GDM1 (cell line): ENCODE data around the gene FPGS.
"Not testable (repeated sequence)": the region's sequence is repeated elsewhere in the genome, so short reads cannot be mapped to it uniquely, and the experiment has no call there.

ENCODE experiments used
- DNase-seq: peaks from one replicate; lab custom pipeline; 2025; lab: John Stamatoyannopoulos, UW

The FPGS gene, protein sequence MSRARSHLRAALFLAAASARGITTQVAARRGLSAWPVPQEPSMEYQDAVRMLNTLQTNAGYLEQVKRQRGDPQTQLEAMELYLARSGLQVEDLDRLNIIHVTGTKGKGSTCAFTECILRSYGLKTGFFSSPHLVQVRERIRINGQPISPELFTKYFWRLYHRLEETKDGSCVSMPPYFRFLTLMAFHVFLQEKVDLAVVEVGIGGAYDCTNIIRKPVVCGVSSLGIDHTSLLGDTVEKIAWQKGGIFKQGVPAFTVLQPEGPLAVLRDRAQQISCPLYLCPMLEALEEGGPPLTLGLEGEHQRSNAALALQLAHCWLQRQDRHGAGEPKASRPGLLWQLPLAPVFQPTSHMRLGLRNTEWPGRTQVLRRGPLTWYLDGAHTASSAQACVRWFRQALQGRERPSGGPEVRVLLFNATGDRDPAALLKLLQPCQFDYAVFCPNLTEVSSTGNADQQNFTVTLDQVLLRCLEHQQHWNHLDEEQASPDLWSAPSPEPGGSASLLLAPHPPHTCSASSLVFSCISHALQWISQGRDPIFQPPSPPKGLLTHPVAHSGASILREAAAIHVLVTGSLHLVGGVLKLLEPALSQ

DNA sequence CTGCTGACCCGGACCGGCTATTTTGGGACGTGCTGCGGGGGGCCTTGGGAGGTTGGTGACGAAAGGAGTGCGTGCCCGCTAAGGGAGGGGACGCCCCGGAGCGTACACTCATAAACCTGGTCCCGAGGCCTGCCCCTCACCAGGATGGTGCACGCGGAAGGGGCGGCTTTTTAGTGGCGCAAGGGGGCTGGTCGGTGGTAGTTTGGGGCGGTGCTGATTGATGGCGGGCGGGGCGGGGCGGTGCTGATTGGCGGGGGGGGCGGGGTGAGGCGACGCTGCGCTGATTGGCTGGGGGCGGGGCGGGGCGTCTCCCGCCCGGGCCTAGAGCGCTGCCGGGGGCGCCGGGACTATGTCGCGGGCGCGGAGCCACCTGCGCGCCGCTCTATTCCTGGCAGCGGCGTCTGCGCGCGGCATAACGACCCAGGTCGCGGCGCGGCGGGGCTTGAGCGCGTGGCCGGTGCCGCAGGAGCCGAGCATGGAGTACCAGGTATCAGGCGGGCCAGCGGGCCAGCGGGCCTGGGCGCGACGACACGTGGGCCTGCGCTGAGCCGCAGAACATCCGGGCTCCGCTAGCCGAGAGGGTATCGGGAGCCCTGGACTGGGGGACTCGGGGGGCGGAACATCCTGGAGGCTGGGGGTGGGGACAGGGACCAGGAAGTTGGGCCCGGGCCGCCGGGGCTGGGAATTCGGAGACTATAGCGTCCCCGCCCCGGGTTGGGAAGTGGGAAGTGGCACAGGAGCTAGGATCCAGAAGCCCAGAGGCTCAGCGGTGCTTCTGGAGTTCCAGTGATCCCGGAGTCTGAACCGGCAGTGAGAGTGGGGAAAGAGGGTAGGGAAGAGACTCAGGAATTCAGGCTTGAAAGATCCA, at the start of gene FPGS:
Gene FPGS (plus strand): TSS at position 307 of the 868 bp plus-strand sequence. CDS start 43 bp downstream, at position 350.
- peak; percentile 86 for DNase-seq

DNA sequence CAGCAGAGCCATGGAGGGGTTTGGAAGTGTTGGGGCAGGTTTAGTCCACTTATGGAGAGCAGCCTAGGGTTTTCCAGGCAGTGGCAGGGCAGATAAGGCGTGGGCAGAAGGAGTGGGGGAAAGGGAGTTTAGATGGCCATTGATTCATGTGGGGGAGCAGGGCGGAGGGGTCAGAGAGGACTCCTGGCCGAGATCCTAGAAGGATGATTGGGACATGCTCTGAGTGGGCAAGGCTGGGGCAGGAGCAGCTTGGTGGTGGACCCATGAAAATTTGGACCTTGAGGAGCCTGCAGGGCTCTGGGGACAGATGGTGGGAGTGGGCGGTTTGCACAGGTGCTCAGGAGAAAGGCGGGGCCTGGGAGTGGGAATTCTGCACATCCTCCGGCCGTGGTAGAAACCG, 49.5 kb upstream of the FPGS start:
- DNase-seq = no peak

DNA sequence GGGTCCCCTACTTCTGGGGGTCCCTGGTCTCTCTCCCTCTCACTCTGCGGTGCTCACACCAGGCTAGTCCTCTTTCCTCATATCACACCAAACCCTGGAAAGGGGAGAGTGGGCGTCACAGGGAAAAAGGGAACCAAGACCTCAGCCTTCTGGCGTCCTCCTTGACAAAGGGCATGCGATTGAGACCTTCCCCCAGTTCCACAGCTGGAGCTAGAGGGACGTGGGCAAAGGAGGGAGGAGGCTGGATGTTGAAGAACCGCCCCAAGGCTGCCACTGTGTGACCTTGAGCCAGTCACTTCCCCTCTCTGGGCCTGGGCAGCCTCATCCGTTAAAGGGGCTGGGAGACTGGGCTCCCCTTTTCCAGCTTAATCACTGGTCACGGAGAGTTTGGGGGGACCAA, 49.1 kb upstream of the FPGS start:
- no peak for DNase-seq

DNA sequence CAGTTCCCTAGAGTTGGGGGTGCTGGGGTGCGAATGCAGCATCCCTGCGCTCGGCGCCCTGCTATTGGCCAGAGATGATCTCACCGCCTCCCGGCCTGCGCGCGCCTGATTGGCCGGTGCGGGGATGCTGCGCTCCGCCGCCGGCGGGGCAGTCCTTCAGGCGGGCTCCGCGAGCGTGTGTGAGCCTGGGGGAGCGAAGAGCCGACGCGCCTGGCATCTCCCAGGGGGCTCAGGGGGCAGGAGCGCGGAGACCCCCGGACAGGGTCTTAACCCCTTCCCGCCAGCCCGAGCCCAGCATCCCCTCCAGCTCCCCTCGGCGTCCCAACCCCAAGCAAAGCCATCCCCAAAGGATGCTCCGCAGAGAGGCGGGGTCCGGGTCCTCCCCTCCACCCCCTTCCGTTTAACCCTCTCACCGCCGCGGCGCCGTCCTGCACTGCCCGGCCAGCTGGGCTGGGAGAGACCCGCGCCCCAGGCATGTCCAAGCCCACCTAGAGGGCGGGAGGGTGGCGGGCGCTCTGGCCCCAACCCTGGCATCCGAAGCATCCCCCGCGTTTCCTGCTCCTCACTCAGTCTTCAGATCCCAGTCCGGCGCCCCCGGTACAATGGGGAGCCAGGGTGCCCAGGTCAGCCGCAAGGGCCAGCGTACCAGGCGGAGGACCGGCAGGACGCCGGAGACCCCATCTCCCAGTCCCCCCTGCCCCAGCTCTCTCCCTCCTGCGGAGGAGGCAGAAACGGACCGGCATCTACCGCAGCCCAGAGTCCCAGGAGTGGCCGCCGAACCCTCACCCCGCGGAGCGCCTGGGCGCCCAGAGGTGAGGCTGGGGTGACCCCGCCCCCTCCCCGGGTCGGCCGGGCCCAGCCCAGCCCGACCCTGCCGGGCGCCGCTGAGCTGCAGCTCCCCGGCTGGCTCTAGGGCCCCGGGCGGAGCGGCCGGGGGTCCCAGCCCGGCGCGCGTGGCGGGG, 48.3 kb upstream of the FPGS start:
- DNase-seq = no peak

DNA sequence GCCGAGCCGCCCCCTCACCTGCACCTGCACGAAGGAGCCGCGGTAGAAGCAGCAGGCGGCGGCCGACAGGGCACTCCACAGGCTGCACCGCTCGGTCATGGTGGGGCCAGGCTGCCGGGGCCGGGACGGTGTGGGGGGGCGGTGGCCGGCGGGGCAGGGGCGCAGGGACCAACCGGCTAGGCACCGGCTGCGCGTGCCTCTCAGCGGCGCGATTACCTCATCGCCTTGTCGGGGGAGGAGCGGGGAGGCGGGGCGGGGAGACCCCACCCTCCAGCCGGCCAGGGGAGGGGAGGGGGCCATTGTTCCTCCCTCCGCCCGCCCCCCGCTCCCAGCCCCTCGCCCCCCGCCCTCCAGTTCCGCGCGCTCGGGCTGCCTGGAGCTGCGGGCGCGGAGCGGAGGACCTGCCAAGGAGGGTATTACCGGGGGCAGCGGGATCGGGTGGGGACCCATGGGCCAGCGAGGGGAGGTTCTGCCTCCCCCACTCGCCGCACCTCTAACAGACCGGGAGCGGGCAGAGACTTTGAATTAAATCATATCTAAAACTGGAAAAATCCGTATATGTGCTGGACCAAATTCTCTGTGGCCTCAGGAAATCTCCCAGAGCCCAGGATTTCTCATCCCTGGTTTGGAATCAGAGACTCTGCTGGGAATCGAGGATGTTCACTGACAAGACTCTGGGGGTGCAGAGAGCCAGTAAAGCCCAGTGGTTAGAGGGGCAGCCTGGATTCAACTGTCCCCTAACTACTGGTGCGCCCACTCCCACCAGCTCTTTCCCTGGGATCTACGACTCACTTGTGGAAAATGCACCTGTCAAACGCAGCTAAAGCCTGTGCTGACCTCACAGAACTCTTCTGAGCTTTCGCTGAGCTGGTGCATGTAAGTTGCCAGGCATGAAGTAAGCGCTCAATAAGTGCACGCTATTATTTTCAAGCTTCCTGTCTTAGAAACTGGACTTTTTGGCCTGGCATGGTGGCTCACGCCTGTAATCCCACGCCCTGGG, 47.3 kb upstream of the FPGS start:
- no peak for DNase-seq

DNA sequence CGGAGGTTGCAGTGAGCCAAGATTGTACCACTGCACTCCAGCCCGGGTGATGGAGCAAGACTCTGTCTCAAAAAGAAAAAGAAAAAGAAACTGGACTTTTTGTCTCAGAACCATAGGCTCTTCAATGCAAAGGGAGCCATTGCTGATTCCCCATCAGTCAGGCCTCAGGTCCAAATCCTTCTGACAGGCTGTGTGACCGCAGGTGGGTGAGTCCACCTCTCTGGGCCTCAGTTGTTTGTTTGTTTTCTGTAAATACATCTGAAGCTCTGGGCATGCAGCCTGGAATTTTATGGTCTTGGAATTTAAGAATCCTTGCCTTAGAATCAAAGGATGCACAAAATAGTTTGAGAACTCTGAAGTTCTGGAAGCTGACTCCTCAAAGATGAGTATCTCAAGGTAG, 46.4 kb upstream of the FPGS start:
- DNase-seq = no peak

DNA sequence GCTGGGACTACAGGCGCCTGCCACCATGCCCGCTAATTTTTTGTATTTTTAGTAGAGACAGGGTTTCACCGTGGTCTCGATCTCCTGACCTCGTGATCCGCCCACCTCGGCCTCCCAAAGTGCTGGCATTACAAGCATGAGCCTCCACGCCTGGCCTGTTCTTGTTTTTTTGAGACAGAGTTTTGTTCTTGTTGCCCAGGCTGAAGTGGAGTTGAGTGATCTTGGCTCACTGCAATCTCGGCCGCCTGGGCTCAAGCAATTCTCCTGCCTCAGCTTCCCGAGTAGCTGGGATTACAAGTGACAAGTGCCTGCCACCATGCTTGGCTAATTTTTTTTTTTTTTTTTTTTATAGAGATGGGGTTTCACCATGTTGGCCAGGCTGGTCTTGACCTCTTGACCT, 45.9 kb upstream of the FPGS start:
- DNase-seq = not testable (repeated sequence)

DNA sequence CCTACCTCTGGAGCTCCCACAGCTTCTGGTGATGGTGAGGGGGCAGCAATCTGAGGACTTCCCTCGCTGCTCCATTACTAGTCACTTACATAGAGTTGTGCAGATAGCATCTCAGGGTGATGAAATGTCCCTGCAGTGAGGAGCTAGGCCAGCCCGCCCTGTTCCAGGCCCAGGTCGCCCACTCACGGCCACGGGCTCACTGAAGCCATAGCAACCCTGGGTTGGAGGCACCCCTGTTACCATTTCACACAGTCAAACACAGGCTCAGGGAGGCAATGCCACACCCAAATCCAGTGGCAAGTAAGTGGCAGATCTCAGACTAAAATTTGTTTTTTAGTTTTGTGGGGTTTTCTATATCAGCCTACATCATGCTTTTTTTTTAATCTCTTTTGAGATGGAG, 43.8 kb upstream of the FPGS start:
- no peak for DNase-seq

DNA sequence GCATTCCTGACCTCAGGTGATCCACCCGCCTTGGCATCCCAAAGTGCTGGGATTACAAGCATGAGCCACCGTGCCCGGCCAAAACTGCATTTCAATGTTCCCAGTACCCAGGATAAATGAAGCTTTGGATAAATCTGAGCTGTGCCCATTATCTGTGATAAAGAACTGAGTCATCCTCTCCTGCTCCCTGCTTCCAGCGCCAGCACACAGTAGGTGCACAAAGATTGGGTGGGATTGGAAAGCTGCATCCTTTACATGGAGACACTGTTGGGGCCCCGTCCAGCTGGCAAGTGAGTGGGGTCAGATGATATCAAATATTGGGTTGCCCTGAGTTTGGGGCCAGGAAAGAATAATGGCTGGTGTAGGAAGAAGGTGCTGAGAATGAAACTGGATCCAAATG, 41.6 kb upstream of the FPGS start:
- no peak for DNase-seq

DNA sequence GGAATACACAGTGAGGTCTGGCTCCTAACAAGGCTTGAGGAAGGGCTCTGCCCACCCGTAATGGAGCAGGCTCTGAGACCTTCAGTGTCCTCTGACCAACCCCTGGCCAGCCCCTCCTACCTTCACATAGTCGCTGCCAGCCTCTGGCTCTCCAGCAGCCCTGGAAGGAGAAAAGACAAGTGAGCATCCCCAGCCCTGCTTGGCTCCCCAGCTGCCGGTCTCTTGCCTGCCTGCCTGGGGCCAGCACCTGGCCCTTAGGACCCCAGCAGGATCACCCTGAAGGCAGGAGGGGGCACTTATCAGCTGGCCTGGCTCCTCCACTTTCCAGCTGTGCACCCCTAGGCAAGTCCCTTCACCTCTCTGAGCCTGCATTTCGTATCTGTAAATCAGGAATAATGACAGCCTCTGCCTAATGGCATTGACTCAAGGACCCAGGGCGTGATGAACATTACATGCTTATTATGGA, 41.2 kb upstream of the FPGS start:
- no peak for DNase-seq

DNA sequence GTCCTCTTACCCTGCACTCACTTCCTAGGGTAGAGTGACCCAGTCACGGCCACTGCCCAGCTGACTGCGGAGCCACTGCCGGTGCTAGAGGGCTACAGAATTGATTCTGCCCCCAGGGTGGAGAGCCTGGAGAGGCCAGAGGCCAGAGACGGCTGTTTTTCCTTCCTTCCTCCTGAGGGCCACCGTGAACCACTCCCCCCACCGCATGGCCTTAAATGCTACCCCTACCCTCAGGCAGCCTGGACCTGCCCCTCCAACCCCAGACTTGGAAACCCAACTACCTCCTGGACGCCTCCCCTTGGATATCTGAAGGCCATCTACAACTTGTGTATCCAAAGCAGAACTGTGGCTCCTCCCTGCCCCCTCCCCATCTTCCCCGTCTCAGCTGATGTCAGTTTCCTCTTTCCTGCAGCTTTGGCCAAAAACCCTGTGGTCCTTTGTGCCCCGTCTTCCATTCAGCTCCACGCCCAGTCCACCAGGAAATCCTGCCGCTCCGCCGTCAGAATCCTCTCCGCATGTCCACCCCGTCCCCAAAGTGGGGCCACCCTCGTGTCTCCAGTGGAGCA, 40.5 kb upstream of the FPGS start:
- no peak for DNase-seq

DNA sequence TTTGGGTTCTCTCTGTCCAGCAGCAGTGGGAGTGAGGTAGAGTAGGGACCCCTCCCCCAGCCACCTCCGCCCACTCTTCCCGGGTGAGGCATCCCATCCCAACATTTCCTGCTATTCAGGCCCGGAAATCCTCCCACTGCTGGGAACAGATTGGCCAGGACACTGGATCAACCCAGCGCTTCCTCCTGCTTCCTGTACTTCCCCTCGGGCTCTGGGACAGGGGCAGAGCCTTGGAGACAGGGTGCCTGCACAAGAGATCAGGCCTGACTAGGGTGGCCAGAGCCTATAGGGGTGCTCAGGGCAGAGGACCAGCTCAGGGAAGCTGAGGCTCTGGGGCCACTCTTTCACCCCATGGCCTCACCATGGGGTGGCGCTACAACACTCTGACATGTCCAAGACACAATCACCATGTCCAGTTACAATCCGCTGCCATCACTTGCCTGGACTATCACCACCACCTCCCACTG, 38.7 kb upstream of the FPGS start:
- DNase-seq = peak; percentile 20

DNA sequence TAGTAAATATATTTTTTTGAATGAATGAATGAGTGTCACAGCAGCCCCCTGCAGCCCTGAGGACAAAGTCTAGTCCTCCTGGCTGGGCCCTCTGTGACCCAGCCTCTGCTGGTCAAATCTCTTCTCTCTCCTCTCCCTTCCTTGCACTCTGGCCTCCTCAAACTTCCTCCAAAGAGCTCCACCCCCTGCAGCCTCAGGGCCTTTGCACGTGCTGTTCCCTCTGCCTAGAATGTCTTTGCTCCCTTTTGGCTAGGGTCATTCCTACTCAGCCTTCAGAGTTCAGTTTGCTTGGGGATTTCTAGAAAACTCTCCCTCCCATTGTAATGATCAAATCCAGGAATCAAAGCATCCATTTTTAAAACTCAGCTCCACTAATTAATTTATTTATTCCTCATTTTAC, 37.3 kb upstream of the FPGS start:
- no peak for DNase-seq

DNA sequence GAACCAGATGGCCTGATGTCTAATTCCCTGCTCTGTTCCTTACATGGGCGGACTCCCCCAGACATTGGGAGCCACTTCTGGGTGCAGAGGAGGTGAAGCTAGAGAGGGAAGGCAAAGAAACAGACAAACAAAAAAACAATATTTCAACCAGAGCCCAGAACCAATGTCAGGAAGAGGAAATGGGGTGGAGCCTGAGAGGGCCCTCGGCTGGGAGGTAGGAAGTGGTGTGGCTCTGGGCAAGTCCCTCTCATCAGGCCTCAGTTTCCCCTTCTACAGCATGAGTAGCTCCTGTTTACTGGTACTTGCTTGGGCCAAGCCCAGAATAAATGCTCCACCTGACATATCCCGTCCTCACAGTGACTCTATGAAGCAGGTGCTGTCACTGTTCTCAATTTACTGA, 35.3 kb upstream of the FPGS start:
- DNase-seq = no peak

DNA sequence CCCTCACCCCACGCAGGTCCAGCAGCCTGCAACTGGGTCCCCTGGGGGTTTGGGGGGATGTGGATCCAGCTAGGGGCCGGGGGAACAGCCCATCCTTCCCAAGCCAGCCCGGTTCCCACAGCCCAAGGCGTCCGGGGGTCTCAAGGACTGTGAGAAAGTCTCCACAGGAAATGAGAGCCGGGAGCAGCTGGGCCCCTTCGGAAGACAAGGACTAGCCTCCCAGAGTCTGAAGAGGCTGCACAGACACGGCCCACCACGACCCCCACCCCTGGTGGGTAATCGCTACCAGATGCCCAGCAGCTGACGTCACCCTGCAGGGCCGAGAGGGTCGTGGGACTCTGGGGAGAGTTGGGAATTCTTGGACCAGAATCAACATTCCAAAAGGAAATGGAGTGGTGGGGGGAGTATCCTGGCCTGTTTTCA, 34.8 kb upstream of the FPGS start:
- DNase-seq = no peak

DNA sequence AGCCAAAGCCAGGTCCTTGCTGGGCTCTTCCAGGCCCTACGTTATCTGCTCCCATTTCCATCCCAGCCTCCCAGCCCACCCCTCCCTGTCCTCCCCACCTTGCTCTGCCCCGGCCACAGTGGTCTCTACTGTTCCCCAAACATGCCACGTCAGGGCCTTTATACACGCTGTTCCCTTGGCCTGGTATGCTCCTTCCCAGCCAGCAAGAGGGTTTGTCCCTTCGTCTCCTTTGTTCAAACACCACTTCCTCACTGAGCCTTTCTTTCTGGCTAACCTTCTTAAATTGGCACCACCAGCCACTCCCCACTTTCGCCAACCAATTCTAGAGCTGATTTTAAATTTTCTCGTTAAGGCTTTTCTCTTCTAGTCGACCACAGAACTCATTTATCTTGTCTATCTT, 34.0 kb upstream of the FPGS start:
- no peak for DNase-seq

DNA sequence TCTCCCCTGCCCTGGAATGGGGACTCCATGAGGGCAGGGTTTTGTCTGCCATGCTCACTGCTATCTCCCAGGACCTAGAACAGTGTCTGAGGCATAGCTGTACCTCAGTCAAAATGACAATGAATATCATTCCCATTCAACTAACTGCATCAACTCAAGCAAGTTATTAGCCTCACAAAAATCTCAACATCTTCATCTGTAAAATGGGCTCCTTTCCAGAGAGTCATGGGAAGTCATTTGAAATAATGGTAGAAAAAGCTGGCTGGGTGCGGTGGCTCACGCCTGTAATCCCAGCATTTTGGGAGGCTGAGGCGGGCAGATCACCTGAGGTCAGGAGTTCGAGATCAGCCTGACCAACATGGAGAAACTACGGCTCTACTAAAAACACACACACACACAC, 33.6 kb upstream of the FPGS start:
- DNase-seq = no peak

DNA sequence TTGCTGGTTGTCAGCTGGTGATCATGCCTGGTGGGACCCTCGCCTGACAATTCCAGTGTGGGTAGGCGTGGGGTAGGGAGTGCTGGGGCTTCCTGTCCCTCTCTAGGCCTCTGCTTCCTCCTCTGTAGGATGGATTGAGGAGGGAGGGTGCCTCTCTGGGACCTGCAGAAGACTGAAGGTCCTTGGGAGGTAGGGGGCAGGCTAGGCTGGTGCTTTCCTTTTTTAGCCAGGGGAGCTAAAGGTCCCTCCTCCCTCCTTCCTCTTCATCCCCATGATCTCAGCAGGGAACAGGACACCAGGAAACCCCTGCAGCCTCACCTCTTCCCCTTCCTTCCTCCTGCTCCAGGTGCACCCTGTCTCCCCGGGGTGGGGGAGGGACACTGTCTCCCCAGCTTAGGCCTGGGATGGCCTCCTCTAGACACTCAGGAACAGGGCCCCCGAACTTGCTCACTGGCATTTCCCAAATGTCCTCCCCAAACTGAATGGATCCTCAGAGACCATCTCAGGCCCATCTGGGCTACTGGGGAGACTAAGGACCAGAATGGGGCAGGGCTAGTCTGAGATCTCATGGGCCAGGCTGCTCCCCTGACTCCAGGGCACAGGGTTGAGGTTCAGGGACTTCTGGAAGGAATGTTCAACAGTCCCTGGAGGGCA, 32.6 kb upstream of the FPGS start:
- peak; percentile 32 for DNase-seq

DNA sequence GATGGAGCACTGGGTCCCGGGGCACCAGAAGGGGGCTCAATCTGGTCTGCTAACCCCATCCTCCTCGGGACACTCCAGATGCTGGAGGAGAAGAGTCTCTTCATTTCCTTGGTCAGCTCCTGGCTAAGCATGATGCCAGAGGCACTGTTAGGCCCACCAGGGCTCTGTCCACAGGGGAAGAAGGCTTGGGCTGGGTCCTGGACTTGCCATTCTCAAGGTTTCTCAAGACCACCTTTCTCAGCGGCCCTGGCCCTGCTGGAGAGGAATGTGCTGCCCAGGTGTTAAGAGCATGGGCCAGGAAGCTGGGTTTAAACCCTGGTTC, 32.1 kb upstream of the FPGS start:
- DNase-seq = no peak
